ENCODE measurements around the gene KIRREL1. TPM values are rescaled to one million over a fixed set of nuclear protein-coding genes. Genes with fewer than 3 reads are reported as not detected.

Gene KIRREL1
- total and polyA plus RNA-seq, 2 of the 8 experiments (the other 6 are each of a cell fraction or from before 2014, with no cell fraction given): 14.2 to 39.0 TPM

GRCh38 chr1:158002022-158002630, 8.7 kb downstream of the KIRREL1 start:
- H3K36me3 ChIP-seq (ENCODE audit: control insufficient read depth in 2 of 4, insufficient read depth in 4 of 4, low read length in 3 of 4): peaks cover 0 to 2% (median 0%) of the 10 kb centered on the region in 4 experiments; a peak in 1 of 8 replicates
- peak overlapping the region; percentile 55; the same call in 1 of the 2 replicates for H3K18ac ChIP-seq (ENCODE audit: extremely low read depth, low read length)
- peak overlapping the region; percentile 62; the same call in 1 of the 2 replicates for H2BK5ac ChIP-seq (ENCODE audit: low read depth, low read length)
- DNase-seq (ENCODE audit: low read depth in 1 of 2, low spot score in 2 of 2) (no peak), FAIRE-seq (peak; percentile 63)
- H3K9me3 ChIP-seq (ENCODE audit: insufficient read depth in 2 of 2, low read depth in 1 of 2, low read length in 1 of 2): no peaks in the 10 kb centered on the region
- H3K56ac ChIP-seq (replicated peaks; ENCODE audit: insufficient read length, low read depth, low read length): no peak overlapping the region
- POLR2A ChIA-PET (ENCODE audit: partially characterized antibody): interaction anchor here (1.1 to 2.1 kb wide), 6 partner anchors 9 to 75 kb away, joined by 3 to 17 read pairs (median 4); partner anchors contain the start of gene KIRREL1
- peak overlapping the region in 1 of 2 experiments; percentile 30; a peak in 2 of 4 replicates for H3K4me2 ChIP-seq (ENCODE audit: insufficient read depth in 1 of 2, low read depth in 2 of 2, low read length in 2 of 2)
- H2BK120ac ChIP-seq (replicated peaks; ENCODE audit: low read depth, low read length): no peak overlapping the region
- H3K14ac ChIP-seq (ENCODE audit: insufficient read length): no peak overlapping the region
- H3K23ac ChIP-seq (ENCODE audit: insufficient read length): no peak overlapping the region
- H3K23me2 ChIP-seq (ENCODE audit: low read depth, low read length): no peaks in the 10 kb centered on the region
- H3K9ac ChIP-seq (replicated peaks in 1 of 4; ENCODE audit: extremely low read depth in 1 of 4, low read depth in 3 of 4, low read length in 3 of 4): no peak overlapping the region
- H3K4ac ChIP-seq (replicated peaks; ENCODE audit: insufficient read length, low read depth, low read length): no peak overlapping the region
- no peak for TF ChIP-seq ZNF274 (IDR thresholded peaks at IDR 0.05; ENCODE audit: borderline replicate concordance, extremely low read depth, low read length)
- no peak for TF ChIP-seq CREB1 (IDR thresholded peaks at IDR 0.05)
- TF ChIP-seq RAD21 (IDR thresholded peaks at IDR 0.05 in 1 of 2, conservative IDR thresholded peaks at IDR 0.05 in 1 of 2; ENCODE audit: low read depth in 2 of 2, low read length in 2 of 2): 0 out of 4 replicates have a peak, but pooled peaks have one; percentile 4 to 12
- TF ChIP-seq CHD1 (IDR thresholded peaks at IDR 0.05; ENCODE audit: low read depth, low read length): no peak
- TF ChIP-seq JUND (IDR thresholded peaks at IDR 0.05; ENCODE audit: low read length): no peak
- no peak overlapping the region for H2BK20ac ChIP-seq (ENCODE audit: low read length)
- H3K27ac ChIP-seq (ENCODE audit: low read depth, low read length): no peak overlapping the region
- H4K91ac ChIP-seq (replicated peaks; ENCODE audit: insufficient read length, low read length): no peak overlapping the region
- peaks cover 11 to 25% (median 16%) of the 10 kb centered on the region in 4 experiments for H3K4me1 ChIP-seq (replicated peaks in 1 of 4; ENCODE audit: control insufficient read depth in 3 of 4, insufficient read depth in 4 of 4, low read length in 3 of 4)
- H3K79me1 ChIP-seq (ENCODE audit: low read depth, low read length): peaks cover 13% of the 10 kb centered on the region
- H2BK15ac ChIP-seq (ENCODE audit: low read length): peak overlapping the region; percentile 73; the same call in 1 of the 2 replicates
- H4K20me1 ChIP-seq (replicated peaks in 1 of 2; ENCODE audit: control insufficient read depth in 1 of 2, insufficient read depth in 2 of 2, low read length in 2 of 2): peaks cover 0 to 1% of the 10 kb centered on the region in 2 experiments
- H2AFZ ChIP-seq (ENCODE audit: low read length): no peak overlapping the region
- no peak overlapping the region for H4K8ac ChIP-seq (ENCODE audit: extremely low read depth, insufficient read depth, low read length)
- 0 out of 2 replicates have a peak overlapping the region, but pooled peaks have one; percentile 44 for H2BK12ac ChIP-seq (ENCODE audit: low read depth, low read length)
- 94% methylated on average over 4 of the region's 4 CpGs; no CpG with 5 or more reads in 1 of the 2 experiments for WGBS, 2 experiments (ENCODE audit: extremely low coverage in 1 of 2, insufficient coverage in 1 of 2, insufficient read length in 1 of 2, insufficient replicate concordance in 2 of 2, low coverage in 1 of 2, low lambda C conversion rate in 2 of 2, missing lambda C conversion rate in 1 of 2)
- CTCF ChIA-PET (ENCODE audit: partially characterized antibody): interaction anchor here (0.7 to 53.4 kb wide), 9 partner anchors 2 to 1212 kb away, joined by 3 to 2918 read pairs (median 4); partner anchors contain the start of gene KIRREL1
- no peak overlapping the region for H3K4me3 ChIP-seq (ENCODE audit: extremely low read depth in 1 of 4, insufficient read depth in 2 of 4, low read depth in 3 of 4, low read length in 4 of 4)
- peaks cover 1 to 96% of the 10 kb centered on the region in 2 experiments; a peak in 3 of 4 replicates for H3K79me2 ChIP-seq (ENCODE audit: control insufficient read depth in 1 of 2, insufficient read depth in 2 of 2, low read length in 2 of 2)
- no peak overlapping the region for H4K5ac ChIP-seq (ENCODE audit: insufficient read length, low read depth, low read length)
- no peaks in the 10 kb centered on the region; a peak in 1 of 7 replicates for H3K27me3 ChIP-seq (replicated peaks in 1 of 4; ENCODE audit: control insufficient read depth in 3 of 4, extremely low read depth in 1 of 4, insufficient read depth in 3 of 4, low read length in 3 of 4)
- H2AK5ac ChIP-seq (ENCODE audit: low read depth, low read length): peak overlapping the region; percentile 9; the same call in 1 of the 2 replicates
